ENCODE results near the gene KCP.

Gene KCP

GRCh38 chr7:128836729-128837348 is 73.7 kb downstream of the KCP start:
- DNase-seq, result no peak

GRCh38 chr7:128835790-128836641 is 74.5 kb downstream of the KCP start:
- no peak for DNase-seq

GRCh38 chr7:128835231-128835751 is 75.2 kb downstream of the KCP start:
- DNase-seq, result no peak

- DNase-seq, result no peak
These were observed 76.6 kb downstream of the KCP start for GRCh38 chr7:128833946-128834325.

- no peak for DNase-seq
These were observed 77.2 kb downstream of the KCP start for GRCh38 chr7:128833148-128833945.

- DNase-seq, result no peak
These were observed 77.7 kb downstream of the KCP start for GRCh38 chr7:128832880-128833147.

DNA sequence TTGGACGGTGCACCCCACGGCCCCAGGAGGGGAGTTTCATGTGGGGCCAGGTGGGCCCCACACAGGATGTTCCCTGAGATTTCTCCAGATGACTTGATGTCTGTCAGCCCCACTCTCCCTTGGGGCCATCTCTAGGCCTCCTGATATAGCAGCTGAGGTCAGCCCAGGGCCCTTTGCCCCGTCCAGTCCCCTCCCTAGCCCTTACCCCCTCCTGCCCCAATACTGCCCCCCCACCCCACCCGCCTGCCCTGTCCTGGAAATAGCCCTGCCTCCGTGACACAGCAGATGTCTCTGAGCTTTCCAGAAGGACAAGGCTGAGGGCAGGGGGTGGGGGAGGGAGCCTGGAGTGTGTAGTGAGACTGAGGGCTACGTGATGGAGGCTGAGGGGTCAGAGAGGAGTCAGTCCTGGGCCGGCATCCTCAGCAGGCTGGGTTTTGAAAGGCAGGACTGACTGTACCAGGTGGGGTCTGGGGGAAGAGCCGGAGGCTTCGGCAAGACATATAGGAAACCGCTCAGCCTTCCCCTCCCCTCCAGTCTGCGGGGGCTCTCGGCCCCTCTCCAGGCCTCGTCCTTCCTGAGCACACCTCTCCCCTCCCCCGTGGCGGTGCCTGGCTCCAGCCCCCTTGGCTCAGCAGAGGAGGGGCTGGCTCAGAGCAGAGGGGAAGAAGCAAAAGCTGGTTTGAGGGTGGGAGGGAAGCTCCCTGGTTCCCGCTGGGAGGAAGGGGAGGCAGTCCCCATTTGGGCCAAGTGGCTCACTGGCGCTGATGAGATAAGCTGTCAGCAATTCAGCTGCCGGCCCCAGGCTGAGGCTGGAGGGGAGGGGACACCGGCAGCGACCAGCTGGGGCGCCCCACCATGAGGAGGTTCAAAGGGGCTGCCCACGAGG is 78.3 kb downstream of the KCP start:
- DNase-seq, result no peak

GRCh38 chr7:128831178-128831993 is 79.1 kb downstream of the KCP start:
- no peak for DNase-seq

DNA sequence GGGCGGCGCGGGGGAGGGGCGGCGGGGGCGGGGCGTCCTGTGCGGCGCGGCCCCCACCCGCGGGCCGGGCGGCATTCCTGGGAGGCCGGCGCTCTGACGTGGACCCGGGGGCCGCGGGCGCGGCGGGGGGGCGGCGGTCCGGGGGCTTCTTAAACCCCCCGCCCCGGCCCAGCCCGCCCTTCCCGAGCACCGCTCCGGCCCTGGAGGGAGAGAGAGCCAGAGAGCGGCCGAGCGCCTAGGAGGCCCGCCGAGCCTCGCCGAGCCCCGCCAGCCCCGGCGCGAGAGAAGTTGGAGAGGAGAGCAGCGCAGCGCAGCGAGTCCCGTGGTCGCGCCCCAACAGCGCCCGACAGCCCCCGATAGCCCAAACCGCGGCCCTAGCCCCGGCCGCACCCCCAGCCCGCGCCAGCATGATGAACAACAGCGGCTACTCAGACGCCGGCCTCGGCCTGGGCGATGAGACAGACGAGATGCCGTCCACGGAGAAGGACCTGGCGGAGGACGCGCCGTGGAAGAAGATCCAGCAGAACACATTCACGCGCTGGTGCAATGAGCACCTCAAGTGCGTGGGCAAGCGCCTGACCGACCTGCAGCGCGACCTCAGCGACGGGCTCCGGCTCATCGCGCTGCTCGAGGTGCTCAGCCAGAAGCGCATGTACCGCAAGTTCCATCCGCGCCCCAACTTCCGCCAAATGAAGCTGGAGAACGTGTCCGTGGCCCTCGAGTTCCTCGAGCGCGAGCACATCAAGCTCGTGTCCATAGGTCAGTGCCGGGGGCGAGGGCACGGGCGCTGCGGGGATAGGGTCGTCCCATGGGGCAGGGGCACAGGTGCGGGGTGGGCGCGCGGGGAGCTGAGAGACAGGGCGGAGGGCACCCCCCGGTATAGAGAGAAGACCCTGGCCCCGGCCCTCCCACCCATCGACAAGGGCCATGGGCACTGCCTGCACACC is 80.0 kb downstream of the KCP start, which contains the start of gene FLNC:
TSS of gene FLNC (plus strand) at position 176 of the 947 bp plus-strand sequence. CDS start at position 408, 232 bp downstream.
- no peak for DNase-seq

DNA sequence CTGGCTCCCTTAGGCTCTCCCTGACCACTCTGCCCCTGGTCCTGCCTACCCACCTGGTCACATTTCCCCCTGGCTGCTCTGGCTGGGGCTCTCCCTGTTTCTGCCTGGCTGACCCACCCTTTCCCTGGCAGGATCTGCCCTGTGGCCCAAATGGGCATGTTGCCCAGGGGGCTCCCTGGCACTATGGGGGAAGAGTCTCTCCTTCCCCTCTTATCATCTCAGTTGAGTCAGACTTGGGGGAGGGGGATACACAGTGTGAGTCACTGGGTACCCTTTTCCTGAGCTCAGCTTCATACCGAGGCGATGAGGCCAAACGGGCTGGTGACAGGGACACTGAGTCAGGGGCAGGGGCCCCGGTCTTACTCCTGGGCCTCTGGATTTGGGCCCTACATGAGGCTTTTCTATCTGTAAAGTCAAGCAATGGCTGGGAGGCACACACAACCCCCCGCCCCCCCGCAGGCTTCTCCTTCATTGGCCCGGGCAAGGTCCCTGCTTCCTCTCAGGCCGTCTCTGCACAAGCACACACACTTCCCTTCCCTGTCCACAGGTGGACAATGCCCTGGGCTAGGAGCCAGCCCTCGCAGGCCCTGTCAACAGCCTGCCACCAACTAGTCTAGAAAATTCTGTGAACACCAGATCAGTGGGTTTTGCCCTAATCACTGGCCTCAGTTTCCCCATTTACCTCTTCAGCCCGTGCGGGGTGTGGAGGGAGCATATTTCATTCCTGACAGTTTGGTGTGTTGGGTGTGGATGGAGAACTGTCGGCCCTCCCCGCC is 80.9 kb downstream of the KCP start:
- no peak for DNase-seq

GRCh38 chr7:128827971-128828711 is 82.4 kb downstream of the KCP start:
- DNase-seq, result no peak

DNA sequence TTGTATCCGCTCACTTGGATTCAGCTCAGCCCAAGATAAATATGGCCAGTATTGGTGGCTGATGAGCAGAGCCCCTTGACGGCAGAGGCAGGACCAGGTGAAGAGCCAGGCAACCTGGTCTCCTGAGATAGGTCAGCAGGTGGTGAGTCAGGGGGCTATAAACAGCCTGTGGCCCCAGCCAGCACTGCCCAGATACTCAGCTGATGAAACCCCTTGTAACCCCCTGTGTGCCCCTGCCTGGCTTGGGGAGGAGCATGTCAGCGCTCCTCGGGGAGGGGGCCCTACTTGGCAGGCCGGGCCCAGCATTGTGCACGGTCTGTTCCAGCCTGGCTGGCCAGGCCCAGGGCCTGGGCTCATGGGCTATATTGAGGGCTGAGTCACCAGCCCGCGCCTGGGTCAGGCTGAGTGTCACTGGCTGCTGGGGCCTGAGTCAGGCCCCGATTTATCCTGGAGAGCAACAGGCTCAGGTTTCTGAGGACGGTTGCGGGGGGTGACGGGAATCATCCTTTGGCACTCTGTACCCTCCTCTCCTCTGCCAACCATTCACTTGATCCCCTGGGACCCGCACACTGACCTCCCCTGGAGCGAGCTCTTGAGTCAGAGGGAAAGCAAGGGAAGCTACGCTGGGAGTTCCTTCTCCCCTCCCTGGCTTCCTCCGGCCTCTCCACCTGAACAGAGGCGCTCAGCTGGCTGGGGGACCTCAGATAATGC is 83.1 kb downstream of the KCP start:
- DNase-seq, result no peak

DNA sequence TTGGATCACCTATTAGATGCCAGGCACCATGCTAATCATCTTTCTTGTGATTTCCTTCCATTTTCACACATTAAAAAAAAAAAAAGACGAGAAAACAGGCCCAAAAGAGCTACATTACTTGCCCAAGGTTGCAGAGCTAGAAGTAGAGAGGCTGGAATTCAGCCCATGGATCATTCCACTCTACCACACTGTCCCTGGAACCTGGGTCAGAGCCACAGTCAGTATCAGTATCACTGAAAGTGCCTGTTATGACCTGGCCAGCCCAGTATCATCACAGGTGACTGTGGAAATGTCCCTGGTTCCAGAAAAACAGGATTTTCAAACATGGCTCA is 83.6 kb downstream of the KCP start:
- no peak for DNase-seq
